ENCODE data around the gene CYP19A1. TPM values are rescaled to one million over a fixed set of nuclear protein-coding genes. Genes with fewer than 3 reads are reported as not detected.

The CYP19A1 gene
- total RNA-seq, 1 donor from 2014 or later, result not detected

- H3K36me3 Mint-ChIP-seq (ENCODE audit: low read depth), result no peaks in the 10 kb centered on the region
- DNase-seq (ENCODE audit: low spot score), result no peak
- no peak for TF ChIP-seq CTCF (IDR thresholded peaks at IDR 0.05)
- no peak overlapping the region for H3K27ac Mint-ChIP-seq (ENCODE audit: unreplicated experiment)
- peaks cover 14% of the 10 kb centered on the region for H3K4me1 Mint-ChIP-seq (ENCODE audit: low read depth)
- peaks cover 11% of the 10 kb centered on the region for H3K27me3 Mint-ChIP-seq (ENCODE audit: low read depth)
- H3K9me3 Mint-ChIP-seq (ENCODE audit: low read depth), result no peaks in the 10 kb centered on the region
- H3K4me3 Mint-ChIP-seq (ENCODE audit: unreplicated experiment), result no peak overlapping the region
Measured at GRCh38 chr15:51186891-51187290, 151.5 kb downstream of the CYP19A1 start.

GRCh38 chr15:51186181-51186705 lies 152.2 kb downstream of the CYP19A1 start:
- Mint-ChIP-seq H3K4me1 (ENCODE audit: low read depth) (peaks cover 8% of the 10 kb centered on the region), H3K27ac (ENCODE audit: unreplicated experiment) (no peak overlapping the region), H3K4me3 (ENCODE audit: unreplicated experiment) (no peak overlapping the region), H3K9me3 (ENCODE audit: low read depth) (no peaks in the 10 kb centered on the region), H3K27me3 (ENCODE audit: low read depth) (peaks cover 14% of the 10 kb centered on the region), H3K36me3 (ENCODE audit: low read depth) (no peaks in the 10 kb centered on the region)
- DNase-seq (ENCODE audit: low spot score), result no peak
- no peak for TF ChIP-seq CTCF (IDR thresholded peaks at IDR 0.05)

GRCh38 chr15:51185213-51186159 lies 152.9 kb downstream of the CYP19A1 start:
- H3K4me1 Mint-ChIP-seq (ENCODE audit: low read depth), result peaks cover 4% of the 10 kb centered on the region
- H3K27ac Mint-ChIP-seq (ENCODE audit: unreplicated experiment), result no peak overlapping the region
- no peaks in the 10 kb centered on the region for H3K36me3 Mint-ChIP-seq (ENCODE audit: low read depth)
- H3K9me3 Mint-ChIP-seq (ENCODE audit: low read depth), result no peaks in the 10 kb centered on the region
- DNase-seq (ENCODE audit: low spot score), result no peak
- no peak for TF ChIP-seq CTCF (IDR thresholded peaks at IDR 0.05)
- peaks cover 15% of the 10 kb centered on the region for H3K27me3 Mint-ChIP-seq (ENCODE audit: low read depth)
- no peak overlapping the region for H3K4me3 Mint-ChIP-seq (ENCODE audit: unreplicated experiment)

GRCh38 chr15:51184627-51185026 lies 153.8 kb downstream of the CYP19A1 start:
- Mint-ChIP-seq H3K27ac (ENCODE audit: unreplicated experiment) (no peak overlapping the region), H3K9me3 (ENCODE audit: low read depth) (no peaks in the 10 kb centered on the region), H3K4me1 (ENCODE audit: low read depth) (no peaks in the 10 kb centered on the region), H3K36me3 (ENCODE audit: low read depth) (no peaks in the 10 kb centered on the region), H3K4me3 (ENCODE audit: unreplicated experiment) (no peak overlapping the region), H3K27me3 (ENCODE audit: low read depth) (peaks cover 20% of the 10 kb centered on the region)
- no peak for TF ChIP-seq CTCF (IDR thresholded peaks at IDR 0.05)
- DNase-seq (ENCODE audit: low spot score), result no peak

GRCh38 chr15:51183076-51183475 lies 155.3 kb downstream of the CYP19A1 start:
- Mint-ChIP-seq H3K9me3 (ENCODE audit: low read depth) (no peaks in the 10 kb centered on the region), H3K27ac (ENCODE audit: unreplicated experiment) (no peak overlapping the region), H3K4me1 (ENCODE audit: low read depth) (no peaks in the 10 kb centered on the region), H3K36me3 (ENCODE audit: low read depth) (no peaks in the 10 kb centered on the region), H3K4me3 (ENCODE audit: unreplicated experiment) (no peak overlapping the region), H3K27me3 (ENCODE audit: low read depth) (peaks cover 20% of the 10 kb centered on the region)
- no peak for DNase-seq (ENCODE audit: low spot score)
- no peak for TF ChIP-seq CTCF (IDR thresholded peaks at IDR 0.05)

Measured in chondrocyte (in vitro differentiated cells).